Activated T-helper 2 cell treated with anti-CD3 and anti-CD28 coated beads, Interferon-gamma antibody, Interleukin-2, Interleukin-4, amounts not matched to agents 10 μg/mL and 5 μg/mL and 100 μg/mL, durations not matched to agents 14 hours and 24 hours and 36 hours (primary cell): ENCODE data around the gene TLX1. TPM values are rescaled to one million over a fixed set of nuclear protein-coding genes. Genes with fewer than 3 reads are reported as not detected.

ENCODE experiments used
- DNase-seq: peaks from one replicate; pipeline ENCODE4 v3.0.0; 2021; ENCODE audit warnings: low spot score
- H3K27ac Mint-ChIP-seq: one replicate; pipeline ENCODE4 v1.8.0; 2021; ENCODE audit warnings: mixed read lengths
- H3K27me3 Mint-ChIP-seq: one replicate; pipeline ENCODE4 v1.8.0; 2021; ENCODE audit warnings: low read depth, mixed read lengths
- H3K36me3 Mint-ChIP-seq: one replicate; pipeline ENCODE4 v1.8.0; 2021; ENCODE audit warnings: low read depth, mixed read lengths
- H3K4me1 Mint-ChIP-seq: one replicate; pipeline ENCODE4 v1.8.0; 2021; ENCODE audit warnings: low read depth, mixed read lengths
- H3K4me3 Mint-ChIP-seq: one replicate; pipeline ENCODE4 v1.8.0; 2021; ENCODE audit warnings: low read depth, mild to moderate bottlenecking, moderate library complexity, mixed read lengths
- H3K9me3 Mint-ChIP-seq: one replicate; pipeline ENCODE4 v1.8.0; 2021; ENCODE audit warnings: mixed read lengths
- intact Hi-C: fragments of 100-400 bp; cut with micrococcal nuclease; formaldehyde crosslinking; loops from one replicate; pipeline ENCODE4 v1.15.1; 2023
- total RNA-seq: library from RNA; stranded (reverse); gene quantifications from 2 replicates; pipeline ENCODE4 v1.2.3, GENCODE V29; 2022

The TLX1 gene
- total RNA-seq: not detected in 2 replicates

DNA sequence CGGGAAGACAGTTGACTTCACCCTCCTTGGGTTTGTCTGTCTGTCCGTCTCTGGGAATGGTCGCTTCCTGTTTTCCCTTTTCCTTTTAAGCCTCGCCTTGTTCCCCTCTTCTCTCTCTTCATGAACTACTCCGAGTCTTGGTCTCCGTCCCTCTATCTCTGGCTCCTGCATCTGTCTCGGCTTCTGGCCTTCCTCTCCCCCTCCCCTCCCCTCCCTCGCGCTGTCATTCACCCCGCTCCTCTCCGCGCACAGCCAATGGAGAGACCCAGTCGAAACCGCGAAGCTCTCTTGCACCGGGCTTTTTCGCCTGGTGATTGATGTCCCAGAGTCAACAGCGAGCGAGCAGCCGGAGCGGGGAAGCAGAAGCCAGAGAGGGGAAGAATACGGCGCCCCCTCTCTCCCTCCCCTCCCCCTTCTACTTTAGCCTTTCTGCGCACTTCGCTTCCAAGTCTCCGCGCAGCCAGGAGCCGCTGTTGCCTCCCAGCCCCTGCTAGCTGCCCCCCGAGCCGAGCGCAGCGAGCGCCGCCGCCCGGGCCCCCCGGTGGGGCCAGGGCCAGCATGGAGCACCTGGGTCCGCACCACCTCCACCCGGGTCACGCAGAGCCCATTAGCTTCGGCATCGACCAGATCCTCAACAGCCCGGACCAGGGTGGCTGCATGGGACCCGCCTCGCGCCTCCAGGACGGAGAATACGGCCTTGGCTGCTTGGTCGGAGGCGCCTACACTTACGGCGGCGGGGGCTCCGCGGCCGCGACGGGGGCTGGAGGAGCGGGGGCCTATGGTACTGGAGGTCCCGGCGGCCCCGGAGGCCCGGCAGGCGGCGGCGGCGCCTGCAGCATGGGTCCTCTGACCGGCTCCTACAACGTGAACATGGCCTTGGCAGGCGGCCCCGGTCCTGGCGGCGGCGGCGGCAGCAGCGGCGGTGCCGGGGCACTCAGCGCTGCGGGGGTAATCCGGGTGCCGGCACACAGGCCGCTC, at the start of gene TLX1:
TSS of gene TLX1 (plus strand) at position 317 of the 978 bp plus-strand sequence. CDS start at position 559, 242 bp downstream.
- Mint-ChIP-seq H3K27ac (no peak within 1 kb of the TSS), H3K4me3 (no peak within 1 kb of the TSS), H3K4me1 (peaks cover 6% of the 10 kb centered on the region), H3K36me3 (no peaks in the 10 kb centered on the region), H3K27me3 (peaks cover 84% of the 10 kb centered on the region), H3K9me3 (no peaks in the 10 kb centered on the region)
- intact Hi-C loops: loop anchor here (5.0 kb wide), 3 partner anchors 156 to 1599 kb away; partner anchors contain the start of gene NKX2-3
- DNase-seq: no peak

DNA sequence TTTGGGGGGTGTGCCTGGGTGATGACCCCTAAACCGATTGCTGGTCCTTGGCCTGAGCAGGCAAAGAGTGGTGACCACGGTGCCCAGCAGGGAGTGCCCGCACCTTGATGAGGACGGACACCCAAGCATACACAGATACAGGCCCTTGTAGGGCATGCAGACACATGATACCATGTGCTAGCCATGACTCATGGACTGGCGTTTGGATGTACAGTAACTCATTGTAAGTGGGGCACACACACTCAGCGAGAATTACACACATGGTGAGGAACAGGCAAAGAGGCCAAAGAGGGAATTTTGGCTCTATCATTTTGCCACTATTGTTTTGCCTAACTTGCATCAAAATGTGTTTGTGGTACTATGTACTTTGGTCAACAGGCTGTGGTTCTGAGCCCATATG, 45.3 kb upstream of the TLX1 start:
- no peak for DNase-seq
- Mint-ChIP-seq H3K9me3 (no peaks in the 10 kb centered on the region), H3K4me3 (no peak overlapping the region), H3K27ac (no peak overlapping the region), H3K36me3 (no peaks in the 10 kb centered on the region), H3K4me1 (no peaks in the 10 kb centered on the region), H3K27me3 (peaks cover 54% of the 10 kb centered on the region)
- intact Hi-C loops: no loop called here

DNA sequence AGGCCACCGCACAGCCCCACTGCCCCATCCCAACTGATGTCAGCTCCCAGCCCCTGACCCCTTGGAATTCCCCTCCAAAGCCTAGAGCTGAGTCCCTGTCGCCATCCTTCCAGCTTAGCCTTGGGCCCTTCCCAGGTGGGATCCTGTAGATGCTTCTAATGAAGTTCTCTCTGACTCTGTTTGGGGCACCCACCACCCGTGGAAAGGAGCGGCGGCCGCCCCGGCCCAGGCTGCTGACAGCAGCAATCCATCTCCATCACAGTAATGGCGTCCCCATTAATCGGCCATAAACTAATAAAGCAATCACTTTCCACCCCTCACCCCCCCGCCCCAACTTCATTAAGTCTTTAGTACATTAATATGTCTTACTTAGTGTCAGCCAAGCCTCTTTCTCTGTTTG, 43.7 kb upstream of the TLX1 start:
- Mint-ChIP-seq H3K27me3 (peaks cover 52% of the 10 kb centered on the region), H3K36me3 (no peaks in the 10 kb centered on the region), H3K4me3 (no peak overlapping the region), H3K4me1 (no peaks in the 10 kb centered on the region), H3K9me3 (no peaks in the 10 kb centered on the region), H3K27ac (no peak overlapping the region)
- intact Hi-C loops: no loop called here
- DNase-seq: no peak

DNA sequence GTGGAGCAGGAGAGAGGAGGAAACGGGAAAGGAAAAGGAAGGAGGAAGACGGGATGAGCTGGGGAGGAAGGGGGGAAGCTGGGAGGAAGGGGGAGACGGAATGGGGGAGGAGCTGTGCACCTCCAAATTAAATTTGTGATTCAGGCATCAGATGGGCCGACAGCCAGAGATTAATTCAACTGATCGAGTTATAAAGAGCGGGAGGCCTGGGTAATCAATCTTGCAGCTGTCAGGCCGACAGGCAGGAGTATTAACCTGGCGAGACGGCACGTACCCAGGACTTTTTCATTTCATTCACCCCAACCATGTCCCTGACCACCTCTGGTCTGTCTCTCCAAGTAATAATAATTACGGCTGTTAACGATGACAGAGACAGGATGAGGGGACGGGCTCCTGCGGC, 43.1 kb upstream of the TLX1 start:
- Mint-ChIP-seq H3K27me3 (peaks cover 55% of the 10 kb centered on the region), H3K9me3 (no peaks in the 10 kb centered on the region), H3K27ac (no peak overlapping the region), H3K36me3 (no peaks in the 10 kb centered on the region), H3K4me1 (no peaks in the 10 kb centered on the region), H3K4me3 (no peak overlapping the region)
- intact Hi-C loops: no loop called here
- DNase-seq: no peak

DNA sequence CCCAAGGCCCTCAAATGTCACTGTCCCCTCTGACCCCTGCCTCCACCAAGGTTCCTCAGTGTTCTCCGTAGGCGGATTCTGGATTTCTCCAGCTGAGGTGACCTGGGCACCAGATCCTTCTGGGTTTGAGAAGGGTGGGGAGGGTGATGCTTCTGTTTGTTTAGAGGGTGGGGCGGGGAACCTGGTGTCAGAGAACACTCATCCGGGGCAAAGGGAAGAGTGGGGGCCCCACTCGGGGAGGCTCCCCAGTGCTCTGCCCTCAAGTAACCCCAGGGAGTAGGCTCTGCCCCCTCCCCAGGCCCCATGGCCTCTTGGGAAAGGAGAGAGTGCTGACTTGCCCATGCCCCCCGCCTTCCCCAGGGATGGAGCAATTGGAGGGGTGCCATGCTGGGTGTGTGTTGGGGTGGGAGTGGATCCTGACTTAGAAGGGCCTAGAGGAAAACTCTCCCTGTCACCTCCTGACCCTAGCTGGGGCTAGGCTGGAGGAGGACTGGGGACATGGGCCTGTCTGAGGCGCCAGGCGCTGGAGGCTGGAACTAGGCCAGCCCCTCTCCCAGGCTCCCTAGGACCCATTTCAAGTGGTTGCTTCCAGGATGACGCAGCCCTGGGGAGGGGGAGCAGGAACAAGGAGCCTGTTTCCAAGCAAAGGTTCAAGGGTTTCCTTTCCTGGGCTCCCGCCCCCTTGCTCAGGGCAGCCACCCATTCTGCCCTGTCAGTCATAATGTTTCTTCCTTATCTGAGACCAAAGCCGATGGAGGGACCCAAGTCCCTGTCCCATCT, 41.4 kb upstream of the TLX1 start:
- Mint-ChIP-seq H3K9me3 (no peaks in the 10 kb centered on the region), H3K27me3 (peaks cover 48% of the 10 kb centered on the region), H3K4me1 (no peaks in the 10 kb centered on the region), H3K36me3 (no peaks in the 10 kb centered on the region), H3K4me3 (no peak overlapping the region), H3K27ac (no peak overlapping the region)
- intact Hi-C loops: no loop called here
- no peak for DNase-seq

DNA sequence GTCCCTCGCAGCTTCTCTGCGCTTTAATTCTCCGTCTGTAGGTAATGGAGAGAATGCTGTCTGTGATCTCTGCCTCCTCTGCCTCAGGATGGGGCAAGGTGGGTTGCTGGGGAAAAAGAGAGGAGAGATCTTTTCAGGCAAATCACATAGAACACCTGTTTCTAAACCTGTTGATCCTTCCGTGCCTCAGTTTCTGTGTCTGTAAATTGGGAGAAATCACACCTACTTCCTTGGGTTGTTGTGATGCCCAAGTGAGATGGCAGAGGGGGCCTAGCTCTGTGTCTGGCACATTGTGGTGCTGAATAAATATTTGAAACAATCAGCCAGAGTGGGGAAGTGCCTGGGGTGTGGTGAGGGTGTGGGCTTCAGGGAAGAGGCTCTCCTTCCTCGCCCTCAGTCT, 40.5 kb upstream of the TLX1 start:
- Mint-ChIP-seq H3K27ac (no peak overlapping the region), H3K4me1 (no peaks in the 10 kb centered on the region), H3K27me3 (peaks cover 44% of the 10 kb centered on the region), H3K9me3 (no peaks in the 10 kb centered on the region), H3K36me3 (no peaks in the 10 kb centered on the region), H3K4me3 (no peak overlapping the region)
- no peak for DNase-seq
- intact Hi-C loops: no loop called here

DNA sequence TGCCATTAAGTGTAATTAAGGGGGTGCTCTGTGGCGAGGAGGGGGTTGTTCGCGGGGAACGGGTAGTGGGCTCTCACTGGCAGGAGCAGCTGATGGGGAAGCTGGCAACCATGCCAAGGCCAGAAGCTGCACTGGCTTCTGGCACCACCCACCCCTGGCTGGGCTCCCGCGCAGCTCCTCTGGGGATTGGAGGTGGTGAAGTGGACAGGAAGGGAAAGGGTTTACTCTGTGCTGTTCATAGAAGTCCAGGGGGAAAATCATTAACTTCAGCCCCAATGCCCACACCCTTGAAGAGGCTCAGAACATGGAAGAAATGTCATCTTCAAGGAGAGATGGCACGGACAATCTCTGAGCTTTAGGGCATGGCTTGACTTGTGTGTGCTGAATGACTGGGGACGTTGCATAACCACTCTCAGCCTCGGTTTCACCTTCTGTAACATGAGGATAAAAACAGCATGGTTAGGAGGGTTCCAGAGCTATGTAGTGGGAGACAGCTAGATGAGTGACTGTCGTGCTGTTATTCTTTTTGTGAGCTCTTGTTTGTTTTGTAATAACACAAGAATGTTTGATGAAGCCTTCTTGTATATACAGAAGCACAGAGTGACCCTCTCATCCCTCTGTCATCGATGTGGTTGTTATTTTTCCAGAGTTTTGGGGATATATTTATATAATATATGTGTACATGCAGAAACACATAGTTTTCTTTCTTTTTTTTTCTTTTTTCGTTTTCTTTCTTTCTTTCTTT, 39.4 kb upstream of the TLX1 start:
- DNase-seq: no peak
- no peaks in the 10 kb centered on the region for H3K4me1 Mint-ChIP-seq
- H3K27ac Mint-ChIP-seq: no peak overlapping the region
- H3K4me3 Mint-ChIP-seq: no peak overlapping the region
- peaks cover 38% of the 10 kb centered on the region for H3K27me3 Mint-ChIP-seq
- H3K36me3 Mint-ChIP-seq: no peaks in the 10 kb centered on the region
- intact Hi-C loops: no loop called here
- no peaks in the 10 kb centered on the region for H3K9me3 Mint-ChIP-seq

DNA sequence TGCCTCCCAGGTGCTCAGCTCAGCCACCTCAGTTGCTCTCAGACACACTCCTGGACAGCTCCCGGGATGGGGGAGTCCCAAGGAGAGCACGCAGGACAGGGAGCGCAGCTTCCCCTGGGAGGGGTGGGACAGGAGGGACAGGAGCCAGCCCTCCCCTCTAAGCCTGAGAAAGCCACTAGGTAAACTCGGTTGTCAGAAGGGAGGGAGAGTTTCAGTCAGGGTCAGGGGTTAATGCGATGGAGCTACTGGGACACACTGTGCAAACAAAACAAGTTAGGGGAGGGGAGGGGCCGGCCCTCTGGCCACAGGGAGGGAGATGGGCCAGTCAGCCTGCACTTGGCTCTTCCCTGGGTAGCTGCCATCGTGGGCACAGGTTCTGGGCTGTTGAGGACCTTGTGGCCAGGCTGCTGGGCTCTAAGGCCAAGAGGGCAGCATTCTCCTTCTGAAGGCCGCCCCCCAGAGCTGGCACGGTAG, 38.2 kb upstream of the TLX1 start:
- H3K9me3 Mint-ChIP-seq: no peaks in the 10 kb centered on the region
- no peak for DNase-seq
- H3K27me3 Mint-ChIP-seq: peaks cover 27% of the 10 kb centered on the region
- no peak overlapping the region for H3K27ac Mint-ChIP-seq
- H3K4me1 Mint-ChIP-seq: no peaks in the 10 kb centered on the region
- intact Hi-C loops: no loop called here
- no peaks in the 10 kb centered on the region for H3K36me3 Mint-ChIP-seq
- no peak overlapping the region for H3K4me3 Mint-ChIP-seq

DNA sequence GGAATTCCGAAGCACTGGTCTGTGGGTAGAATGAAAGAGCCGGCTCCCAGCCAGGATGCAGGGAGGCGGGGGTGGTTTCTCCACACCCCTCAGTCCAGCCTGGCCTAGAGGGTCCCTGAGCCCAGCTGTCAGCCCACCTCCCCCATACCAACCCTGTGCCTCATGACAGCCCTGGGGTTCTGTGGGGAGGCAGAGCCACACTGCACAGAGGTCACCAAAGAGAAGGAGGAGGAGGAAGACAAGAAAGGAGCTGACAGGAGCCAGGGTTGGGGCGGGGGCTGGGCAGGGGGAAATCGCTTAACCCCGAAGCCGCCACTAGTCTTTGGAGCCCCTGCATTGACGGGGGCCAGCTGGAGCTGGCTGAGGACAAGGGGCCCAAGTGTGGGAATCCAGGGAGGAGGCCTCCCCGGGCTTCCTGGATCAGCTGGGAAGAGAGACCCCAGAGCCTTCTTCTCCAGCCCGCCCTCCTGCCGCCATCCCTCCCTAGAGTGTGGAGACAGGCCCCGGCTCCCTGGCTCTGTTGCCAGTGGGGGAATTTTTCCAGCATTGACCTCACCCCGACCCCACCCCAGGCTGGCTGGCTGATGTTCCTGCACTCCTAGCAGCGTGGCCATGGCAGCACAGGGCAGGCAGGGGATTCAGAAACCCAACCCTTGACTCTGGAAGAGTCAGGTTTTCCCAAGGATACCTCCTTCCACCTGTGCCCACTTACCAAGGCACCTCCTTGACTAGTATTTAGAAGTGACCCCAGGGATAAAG, 36.8 kb upstream of the TLX1 start:
- H3K9me3 Mint-ChIP-seq: no peaks in the 10 kb centered on the region
- H3K4me3 Mint-ChIP-seq: no peak overlapping the region
- H3K27me3 Mint-ChIP-seq: peaks cover 19% of the 10 kb centered on the region
- H3K36me3 Mint-ChIP-seq: no peaks in the 10 kb centered on the region
- H3K27ac Mint-ChIP-seq: no peak overlapping the region
- no peak for DNase-seq
- no peaks in the 10 kb centered on the region for H3K4me1 Mint-ChIP-seq
- intact Hi-C loops: no loop called here

DNA sequence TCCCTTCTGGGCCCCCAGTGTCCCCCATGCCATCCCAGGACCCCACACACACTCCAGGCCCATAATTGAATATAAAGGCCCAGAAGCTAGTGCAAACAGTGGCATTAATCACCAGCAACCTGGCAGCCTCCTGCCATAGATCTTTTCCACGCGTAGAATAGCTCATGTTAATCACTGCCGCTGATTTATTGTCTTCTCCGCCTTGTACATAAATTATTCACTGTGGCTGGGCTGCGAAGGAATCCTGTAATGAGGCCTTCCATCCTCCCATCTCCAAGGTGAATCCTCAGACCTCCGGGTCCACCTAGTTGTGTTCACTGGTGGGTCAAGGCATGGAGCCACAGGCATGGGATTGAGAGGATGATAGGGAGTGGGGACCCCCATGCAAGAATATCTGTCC, 36.1 kb upstream of the TLX1 start:
- intact Hi-C loops: loop anchor here (1.0 kb wide), 1 partner anchor 47 kb away; no protein-coding TSS in a partner anchor

DNA sequence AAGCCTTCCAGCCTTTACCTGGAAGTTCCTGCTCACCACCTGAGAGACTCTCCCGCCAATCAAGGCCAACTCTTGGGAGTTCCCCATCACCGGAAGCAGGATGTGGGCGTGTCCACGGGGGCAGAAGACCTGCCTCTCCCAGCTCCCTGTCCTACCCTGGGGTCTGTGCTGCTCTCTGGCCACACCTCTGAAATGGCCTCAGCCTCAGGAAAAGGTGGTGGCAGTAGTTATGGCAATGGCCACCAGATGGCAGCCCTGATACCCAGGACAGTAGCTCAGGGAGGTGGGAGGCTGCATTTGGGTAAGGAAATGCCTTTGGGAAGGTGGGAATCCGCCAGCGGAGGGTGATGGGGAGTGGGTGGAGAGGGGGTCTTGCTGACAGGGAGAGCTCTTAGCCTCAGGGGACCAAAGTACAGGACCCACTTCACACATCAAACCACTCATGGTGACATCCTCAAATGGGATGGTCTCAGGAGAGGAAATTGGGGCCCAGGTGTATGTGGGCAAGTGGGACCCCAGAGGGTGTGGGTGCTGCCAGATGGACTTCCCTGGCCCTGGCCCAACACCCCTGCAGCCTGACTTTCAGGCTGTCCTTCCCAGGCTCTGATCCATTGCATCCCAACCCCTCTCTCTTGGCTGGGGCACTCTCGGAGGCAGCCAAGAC, 35.4 kb upstream of the TLX1 start:
- intact Hi-C loops: loop anchor here (1.0 kb wide), 1 partner anchor 47 kb away; no protein-coding TSS in a partner anchor
- Mint-ChIP-seq H3K4me1 (no peaks in the 10 kb centered on the region), H3K27ac (no peak overlapping the region), H3K9me3 (no peaks in the 10 kb centered on the region), H3K27me3 (peaks cover 18% of the 10 kb centered on the region), H3K4me3 (no peak overlapping the region), H3K36me3 (no peaks in the 10 kb centered on the region)
- DNase-seq: peak; percentile 62

More for the DNA sequence above, 36.1 kb upstream of the TLX1 start:
- DNase-seq: no peak
- peaks cover 24% of the 10 kb centered on the region for H3K27me3 Mint-ChIP-seq
- H3K9me3 Mint-ChIP-seq: no peaks in the 10 kb centered on the region
- no peak overlapping the region for H3K27ac Mint-ChIP-seq
- H3K4me1 Mint-ChIP-seq: no peaks in the 10 kb centered on the region
- H3K36me3 Mint-ChIP-seq: no peaks in the 10 kb centered on the region
- no peak overlapping the region for H3K4me3 Mint-ChIP-seq
